ENCODE data around the gene NAA30.

Gene NAA30

GRCh38 chr14:57400556-57401494 lies 10.4 kb downstream of the NAA30 start:
- no peak for DNase-seq (ENCODE audit: low read depth)

GRCh38 chr14:57401501-57401900 lies 11.1 kb downstream of the NAA30 start:
- no peak for DNase-seq (ENCODE audit: low read depth)

GRCh38 chr14:57402173-57402852 lies 11.9 kb downstream of the NAA30 start:
- DNase-seq (ENCODE audit: low read depth): no peak

DNA sequence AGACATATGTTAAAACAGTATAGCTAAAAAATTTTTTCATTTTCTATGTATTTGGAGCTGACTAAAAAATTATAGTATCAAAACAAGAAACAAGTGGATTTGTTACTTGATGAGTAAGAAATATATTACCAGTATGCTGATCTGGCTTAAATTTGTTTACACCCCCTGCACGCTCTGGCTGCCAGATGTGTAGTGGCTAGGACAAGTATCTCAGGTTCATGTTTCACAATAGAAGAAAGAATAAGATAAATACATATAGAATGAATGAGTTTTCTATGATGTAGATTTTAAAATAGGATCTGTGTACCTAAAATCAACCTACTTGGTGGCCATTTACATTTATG lies 13.1 kb downstream of the NAA30 start:
- no peak for DNase-seq (ENCODE audit: low read depth)

DNA sequence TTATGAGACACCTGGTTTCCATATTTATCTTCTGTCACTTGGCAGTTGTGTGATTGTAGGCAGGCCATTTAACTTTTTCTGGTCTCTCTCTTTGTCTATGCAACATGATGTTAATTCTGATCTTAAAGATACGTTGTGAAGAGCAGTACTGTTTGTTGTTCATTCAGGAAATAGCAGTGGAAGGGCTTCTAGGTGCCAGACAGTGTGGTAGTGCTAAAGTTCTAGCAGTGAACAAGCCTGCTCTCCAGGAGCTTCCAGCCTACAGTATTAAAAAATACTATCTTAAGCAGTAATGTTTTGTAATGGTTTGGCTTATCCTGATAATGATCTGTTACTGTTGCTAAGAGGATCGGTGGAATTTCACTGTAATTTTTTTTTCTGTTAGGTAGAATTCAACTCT lies 15.2 kb downstream of the NAA30 start:
- no peak for DNase-seq (ENCODE audit: low read depth)

GRCh38 chr14:57408037-57408436 lies 17.7 kb downstream of the NAA30 start:
- DNase-seq (ENCODE audit: low read depth): no peak

DNA sequence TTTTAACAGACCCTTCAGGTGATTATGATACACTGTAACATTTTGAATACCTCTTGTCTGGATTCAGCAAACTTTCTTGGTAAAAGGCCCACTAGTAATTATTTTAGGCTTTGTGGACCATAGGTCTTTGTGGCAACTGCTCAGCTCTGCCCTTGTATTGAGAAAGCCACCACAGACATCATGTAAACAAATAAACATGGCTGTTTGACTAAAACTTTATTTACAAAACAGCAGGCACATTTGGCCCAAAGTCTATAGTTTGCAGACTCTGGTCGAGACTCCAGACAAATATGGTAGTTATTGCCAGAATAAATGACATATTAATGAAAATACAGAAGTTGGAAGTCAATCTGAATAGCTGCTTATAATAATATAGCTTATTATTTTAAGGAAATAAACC lies 18.2 kb downstream of the NAA30 start:
- DNase-seq (ENCODE audit: low read depth): no peak

- no peak for DNase-seq (ENCODE audit: low read depth)
These were observed 22.0 kb downstream of the NAA30 start for GRCh38 chr14:57412341-57412740.

DNA sequence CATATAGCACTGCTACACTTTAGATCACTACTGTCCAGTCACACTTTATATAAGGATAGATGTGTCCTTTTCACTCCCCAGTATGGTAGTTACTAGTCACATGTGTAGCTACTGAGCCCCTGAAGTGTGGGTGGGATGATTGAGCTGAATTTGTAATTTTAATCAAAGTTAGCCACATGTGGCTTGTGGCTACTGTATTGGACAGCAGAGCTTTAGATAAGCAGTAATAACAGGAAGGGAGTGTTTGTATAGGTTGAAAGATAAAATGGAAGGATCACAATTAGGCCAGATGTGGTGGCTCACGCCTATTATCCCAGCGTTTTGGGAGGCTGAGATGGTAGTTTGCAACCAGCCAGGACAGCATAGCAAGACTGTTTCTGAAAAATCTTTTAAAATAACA lies 23.5 kb downstream of the NAA30 start:
- no peak for DNase-seq (ENCODE audit: low read depth)

DNA sequence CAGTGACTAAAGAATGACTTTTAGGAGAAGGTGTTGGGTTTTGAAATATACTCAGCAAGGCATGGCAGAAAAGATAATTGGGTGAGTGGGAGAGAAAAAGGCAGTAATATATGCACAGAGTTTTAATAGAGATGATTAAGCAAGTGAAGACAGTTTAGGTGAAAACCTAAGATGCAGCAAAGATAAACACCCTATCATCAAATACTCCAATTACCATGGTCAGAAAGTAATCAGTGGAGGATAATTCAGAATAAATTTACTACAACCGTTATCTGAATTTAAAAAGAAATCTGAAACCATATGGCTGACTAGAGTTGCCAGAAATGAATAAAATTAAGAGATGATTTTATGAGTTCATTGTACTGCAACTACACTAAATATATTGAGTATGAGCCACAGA lies 26.8 kb downstream of the NAA30 start:
- no peak for DNase-seq (ENCODE audit: low read depth)

DNA sequence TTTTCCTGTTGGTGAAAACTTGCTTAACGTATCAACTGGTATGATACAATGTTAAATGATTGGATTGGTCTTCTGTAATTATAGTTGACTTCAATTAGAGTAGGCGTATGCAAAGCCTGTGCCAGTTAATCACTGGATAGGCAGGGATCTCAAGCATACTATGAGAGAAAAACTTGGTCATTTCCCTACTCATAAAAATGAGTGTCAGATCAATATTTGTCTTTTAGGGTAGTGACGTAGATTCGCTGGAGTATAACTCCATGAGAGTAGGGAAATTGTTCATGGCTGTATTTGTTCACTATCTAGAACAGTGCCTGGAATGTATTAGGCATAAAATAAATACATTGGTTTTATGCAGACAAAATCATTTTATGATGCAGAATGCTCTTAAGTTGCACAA lies 28.6 kb downstream of the NAA30 start:
- DNase-seq (ENCODE audit: low read depth): no peak

GRCh38 chr14:57420033-57420432 lies 29.6 kb downstream of the NAA30 start:
- DNase-seq (ENCODE audit: low read depth): no peak

DNA sequence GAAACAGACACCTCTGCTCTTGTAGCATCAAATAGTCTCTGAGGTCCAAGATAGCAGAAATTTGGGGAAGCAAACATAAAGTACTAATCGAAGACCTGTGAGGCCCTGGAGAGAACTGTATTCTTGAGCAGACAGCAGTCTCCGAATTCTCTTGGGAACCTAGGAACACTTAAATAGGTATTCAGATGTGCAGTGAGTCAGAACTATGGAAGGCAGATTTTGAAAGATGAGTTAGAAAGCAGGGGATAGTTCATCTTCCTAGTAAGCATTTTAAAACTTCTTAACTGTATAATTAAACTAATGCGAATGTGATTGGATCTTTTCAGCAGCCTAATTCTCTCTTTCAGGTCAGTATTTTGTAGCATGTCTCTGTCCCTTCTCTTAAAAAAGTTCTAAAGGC lies 30.6 kb downstream of the NAA30 start:
- no peak for DNase-seq (ENCODE audit: low read depth)

DNA sequence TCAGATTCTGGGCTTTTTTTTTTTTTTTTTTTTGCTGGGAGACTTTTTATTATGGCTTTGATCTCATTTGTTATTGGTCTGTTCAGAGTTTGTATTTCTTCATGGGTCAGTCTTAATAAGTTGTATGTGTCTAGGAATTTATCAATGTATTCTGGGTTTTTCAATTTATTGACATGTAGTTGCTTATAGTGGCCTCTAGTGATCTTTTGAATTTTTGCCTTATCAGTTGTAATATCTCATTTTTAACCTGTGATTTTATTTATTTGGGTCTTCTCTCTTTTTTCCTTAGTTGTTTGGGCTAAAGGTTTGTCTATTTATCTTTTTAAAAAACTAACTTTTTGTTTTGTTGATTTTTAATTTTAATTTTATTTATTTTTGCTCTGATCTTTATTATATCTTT lies 45.5 kb downstream of the NAA30 start:
- DNase-seq (ENCODE audit: low read depth): no peak

GRCh38 chr14:57461777-57462320 lies 71.5 kb downstream of the NAA30 start:
- DNase-seq (ENCODE audit: low read depth): no peak

DNA sequence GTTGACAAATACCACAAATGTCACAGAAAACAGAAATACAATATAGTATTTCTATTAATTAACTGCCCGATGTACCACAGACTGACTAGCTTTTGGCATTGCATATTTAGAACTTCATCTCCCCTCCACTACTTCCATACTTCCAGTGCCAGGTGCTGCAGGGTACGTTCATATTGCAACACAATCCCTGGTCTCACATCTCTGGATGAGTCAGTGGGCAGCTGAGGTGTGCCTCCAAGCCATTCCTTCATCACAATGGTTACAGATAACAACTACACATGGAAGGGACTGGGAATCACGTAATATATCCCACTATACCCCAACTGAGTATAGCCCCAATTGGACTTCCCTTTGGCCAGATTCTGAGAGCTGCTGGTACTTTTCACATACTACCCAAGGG lies 72.2 kb downstream of the NAA30 start:
- DNase-seq (ENCODE audit: low read depth): no peak

GRCh38 chr14:57464008-57464730 lies 73.8 kb downstream of the NAA30 start:
- DNase-seq (ENCODE audit: low read depth): no peak

All from HS-5 (cell line).